Loucy (cell line): ENCODE measurements around the gene OPA3.
A peak's percentile ranks its signal among the peaks of the same experiment; 100 is the strongest.

ENCODE experiments used
- H2AFZ ChIP-seq: fragments of 200-600 bp; sonication (generic); 2 replicates; pipeline ENCODE4 v1.6.0; 2016; ENCODE audit warnings: antibody characterized with exemption, mild to moderate bottlenecking, low read length, moderate library complexity
- H3F3A ChIP-seq: fragments of 200-600 bp; 2 replicates; pipeline ENCODE4 v1.6.0; 2016; ENCODE audit warnings: antibody characterized with exemption, low read depth, mild to moderate bottlenecking
- H3K27me3 ChIP-seq: fragments of 200-600 bp; sonication (generic); 2 replicates; pipeline ENCODE4 v1.6.1; 2014; ENCODE audit warnings: low read length, mild to moderate bottlenecking; ENCODE audit not compliant: insufficient read depth, poor library complexity, severe bottlenecking
- H3K36me3 ChIP-seq: fragments of 200-600 bp; sonication (generic); 2 replicates; pipeline ENCODE4 v1.6.1; 2016; ENCODE audit warnings: low read length; ENCODE audit not compliant: insufficient read depth
- H3K4me1 ChIP-seq: fragments of 200-600 bp; sonication (generic); 2 replicates; pipeline ENCODE4 v1.5.1; 2014; ENCODE audit warnings: low read length, mild to moderate bottlenecking; ENCODE audit not compliant: insufficient read depth, poor library complexity, severe bottlenecking
- H3K4me2 ChIP-seq: fragments of 200-600 bp; sonication (generic); 2 replicates; pipeline ENCODE4 v1.6.0; 2014; ENCODE audit warnings: antibody characterized with exemption, low read length, low read depth, mild to moderate bottlenecking; ENCODE audit not compliant: poor library complexity, severe bottlenecking
- H3K4me3 ChIP-seq: fragments of 200-600 bp; sonication (generic); 2 replicates; pipeline ENCODE4 v1.5.1; 2014; ENCODE audit warnings: low read length, mild to moderate bottlenecking, mixed read lengths; ENCODE audit not compliant: poor library complexity, severe bottlenecking
- H3K79me2 ChIP-seq: fragments of 200-600 bp; sonication (generic); 2 replicates; pipeline ENCODE4 v1.6.1; 2014; ENCODE audit warnings: low read length; ENCODE audit not compliant: insufficient read depth
- H3K9ac ChIP-seq: fragments of 200-600 bp; sonication (generic); 2 replicates; pipeline ENCODE4 v1.6.0; 2014; ENCODE audit warnings: mild to moderate bottlenecking, low read depth, low read length, moderate library complexity; ENCODE audit not compliant: poor library complexity, severe bottlenecking
- H3K9me2 ChIP-seq: fragments of 200-600 bp; sonication (generic); replicated peaks from 2 replicates; pipeline ENCODE4 v1.6.1; 2016; ENCODE audit warnings: low read depth, low read length, mixed read lengths
- H3K9me3 ChIP-seq: fragments of 200-600 bp; sonication (generic); 2 replicates; pipeline ENCODE4 v1.6.1; 2014; ENCODE audit warnings: mild to moderate bottlenecking, antibody characterized with exemption, low read length, low read depth; ENCODE audit not compliant: insufficient read depth
- H4K20me1 ChIP-seq: fragments of 200-600 bp; sonication (generic); 2 replicates; pipeline ENCODE4 v1.6.0; 2014; ENCODE audit warnings: antibody characterized with exemption, low read length, mild to moderate bottlenecking; ENCODE audit not compliant: insufficient read depth, poor library complexity, severe bottlenecking
- EZH2phosphoT487 ChIP-seq: fragments of 200-600 bp; IDR thresholded peaks from 2 replicates; pipeline ENCODE4 v1.6.1; 2018; ENCODE audit warnings: antibody characterized with exemption, mild to moderate bottlenecking, moderate library complexity, borderline replicate concordance
- TF ChIP-seq, protein P1 (sequence below): fragments of 200-600 bp; sonication (generic); conservative IDR thresholded peaks from 2 replicates; pipeline ENCODE4 v1.5.1; 2014; ENCODE audit warnings: mild to moderate bottlenecking, antibody characterized with exemption, low read length

OPA3 gene

DNA sequence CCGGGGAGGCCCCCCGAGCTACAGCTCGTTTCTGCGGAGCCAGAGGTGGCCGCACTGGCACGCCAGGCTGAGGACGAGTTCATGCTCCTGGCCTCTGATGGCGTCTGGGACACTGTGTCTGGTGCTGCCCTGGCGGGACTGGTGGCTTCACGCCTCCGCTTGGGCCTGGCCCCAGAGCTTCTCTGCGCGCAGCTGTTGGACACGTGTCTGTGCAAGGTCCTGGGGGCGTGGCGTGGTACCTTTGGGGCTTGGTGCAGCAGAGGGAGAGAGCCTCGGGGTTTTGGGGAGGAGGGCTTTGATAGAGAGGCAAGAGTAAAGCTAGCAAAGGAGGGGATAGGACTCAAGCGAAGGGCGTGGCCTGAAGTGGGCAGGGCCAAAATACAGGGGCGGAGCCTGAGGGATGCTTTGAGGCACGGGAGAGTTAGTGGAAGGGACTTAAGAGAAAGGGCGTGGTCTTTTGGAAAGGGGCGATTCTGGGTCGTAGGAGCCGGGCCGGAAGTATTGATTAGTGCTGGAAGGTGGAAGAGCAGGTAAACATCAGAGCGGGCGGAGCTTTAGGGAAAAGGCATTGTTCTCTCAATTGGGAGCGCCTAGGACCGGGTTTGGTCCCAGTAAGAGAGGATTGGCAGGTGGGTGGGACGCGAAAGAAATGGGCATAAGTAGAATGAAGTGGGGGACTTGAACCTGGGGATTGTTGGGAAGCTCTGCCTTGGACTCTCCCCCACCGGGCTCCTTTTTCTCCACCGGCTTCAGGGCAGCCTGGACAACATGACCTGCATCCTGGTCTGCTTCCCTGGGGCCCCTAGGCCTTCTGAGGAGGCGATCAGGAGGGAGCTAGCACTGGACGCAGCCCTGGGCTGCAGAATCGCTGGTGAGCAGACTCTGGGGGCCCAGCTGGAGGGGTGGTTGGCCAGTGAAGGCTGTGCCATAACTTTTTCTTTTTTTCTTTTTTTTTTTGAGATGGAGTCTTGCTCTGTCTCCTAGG lies 85.1 kb downstream of the OPA3 start:
- H3K9me3 ChIP-seq, result no peaks in the 10 kb centered on the region
- H3K4me3 ChIP-seq, result no peak overlapping the region
- TF ChIP-seq, protein P1, sequence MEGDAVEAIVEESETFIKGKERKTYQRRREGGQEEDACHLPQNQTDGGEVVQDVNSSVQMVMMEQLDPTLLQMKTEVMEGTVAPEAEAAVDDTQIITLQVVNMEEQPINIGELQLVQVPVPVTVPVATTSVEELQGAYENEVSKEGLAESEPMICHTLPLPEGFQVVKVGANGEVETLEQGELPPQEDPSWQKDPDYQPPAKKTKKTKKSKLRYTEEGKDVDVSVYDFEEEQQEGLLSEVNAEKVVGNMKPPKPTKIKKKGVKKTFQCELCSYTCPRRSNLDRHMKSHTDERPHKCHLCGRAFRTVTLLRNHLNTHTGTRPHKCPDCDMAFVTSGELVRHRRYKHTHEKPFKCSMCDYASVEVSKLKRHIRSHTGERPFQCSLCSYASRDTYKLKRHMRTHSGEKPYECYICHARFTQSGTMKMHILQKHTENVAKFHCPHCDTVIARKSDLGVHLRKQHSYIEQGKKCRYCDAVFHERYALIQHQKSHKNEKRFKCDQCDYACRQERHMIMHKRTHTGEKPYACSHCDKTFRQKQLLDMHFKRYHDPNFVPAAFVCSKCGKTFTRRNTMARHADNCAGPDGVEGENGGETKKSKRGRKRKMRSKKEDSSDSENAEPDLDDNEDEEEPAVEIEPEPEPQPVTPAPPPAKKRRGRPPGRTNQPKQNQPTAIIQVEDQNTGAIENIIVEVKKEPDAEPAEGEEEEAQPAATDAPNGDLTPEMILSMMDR, result no peak
- no peak for TF ChIP-seq EZH2phosphoT487
- H3K79me2 ChIP-seq, result no peaks in the 10 kb centered on the region
- no peaks in the 10 kb centered on the region for H3K36me3 ChIP-seq
- H3K4me1 ChIP-seq, result peaks cover 4% of the 10 kb centered on the region
- H3K9me2 ChIP-seq, result no peaks in the 10 kb centered on the region
- no peak overlapping the region for H3K9ac ChIP-seq
- no peak overlapping the region for H2AFZ ChIP-seq
- no peak overlapping the region for H3K4me2 ChIP-seq
- no peaks in the 10 kb centered on the region for H3F3A ChIP-seq
- peaks cover 7% of the 10 kb centered on the region for H4K20me1 ChIP-seq
- H3K27me3 ChIP-seq, result no peaks in the 10 kb centered on the region

DNA sequence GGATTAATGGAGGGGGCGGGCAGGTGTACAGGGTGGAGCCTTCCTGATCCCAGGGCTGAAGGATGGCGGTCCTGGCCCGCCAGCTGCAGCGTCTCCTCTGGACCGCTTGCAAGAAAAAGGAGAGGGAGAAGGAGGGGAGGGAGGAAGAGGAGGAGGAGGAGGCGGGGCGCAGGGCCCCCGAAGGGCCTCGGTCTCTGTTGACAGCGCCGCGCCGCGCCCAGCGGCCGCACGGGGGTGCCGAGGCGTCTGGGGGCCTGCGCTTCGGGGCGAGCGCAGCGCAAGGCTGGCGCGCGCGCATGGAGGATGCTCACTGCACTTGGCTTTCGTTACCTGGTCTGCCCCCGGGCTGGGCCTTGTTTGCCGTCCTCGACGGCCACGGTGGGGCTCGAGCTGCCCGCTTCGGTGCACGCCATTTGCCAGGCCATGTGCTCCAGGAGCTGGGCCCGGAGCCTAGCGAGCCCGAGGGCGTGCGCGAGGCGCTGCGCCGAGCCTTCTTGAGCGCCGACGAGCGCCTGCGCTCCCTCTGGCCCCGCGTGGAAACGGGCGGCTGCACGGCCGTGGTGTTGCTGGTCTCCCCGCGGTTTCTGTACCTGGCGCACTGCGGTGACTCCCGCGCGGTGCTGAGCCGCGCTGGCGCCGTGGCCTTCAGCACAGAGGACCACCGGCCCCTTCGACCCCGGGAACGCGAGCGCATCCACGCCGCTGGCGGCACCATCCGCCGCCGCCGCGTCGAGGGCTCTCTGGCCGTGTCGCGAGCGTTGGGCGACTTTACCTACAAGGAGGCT lies 86.0 kb downstream of the OPA3 start, which contains the start of gene PPM1N:
Gene PPM1N, plus strand, starts transcription at position 33 of the 785 bp plus-strand sequence. Its CDS starts 30 bp downstream, at position 63.
- H3K27me3 ChIP-seq, result no peaks in the 10 kb centered on the region
- H3K36me3 ChIP-seq, result no peaks in the 10 kb centered on the region
- no peaks in the 10 kb centered on the region for H3K9me2 ChIP-seq
- peak within 1 kb of the TSS; percentile 93 for H3K4me2 ChIP-seq
- H3K9ac ChIP-seq, result peak within 1 kb of the TSS; percentile 71
- peak within 1 kb of the TSS; percentile 79 for H3K4me3 ChIP-seq
- H3F3A ChIP-seq, result no peaks in the 10 kb centered on the region
- peaks cover 7% of the 10 kb centered on the region for H4K20me1 ChIP-seq
- peak within 1 kb of the TSS; percentile 93 for H2AFZ ChIP-seq
- no peaks in the 10 kb centered on the region for H3K9me3 ChIP-seq
- H3K4me1 ChIP-seq, result peaks cover 4% of the 10 kb centered on the region
- TF ChIP-seq, protein P1, result no peak
- no peak for TF ChIP-seq EZH2phosphoT487
- H3K79me2 ChIP-seq, result no peaks in the 10 kb centered on the region

DNA sequence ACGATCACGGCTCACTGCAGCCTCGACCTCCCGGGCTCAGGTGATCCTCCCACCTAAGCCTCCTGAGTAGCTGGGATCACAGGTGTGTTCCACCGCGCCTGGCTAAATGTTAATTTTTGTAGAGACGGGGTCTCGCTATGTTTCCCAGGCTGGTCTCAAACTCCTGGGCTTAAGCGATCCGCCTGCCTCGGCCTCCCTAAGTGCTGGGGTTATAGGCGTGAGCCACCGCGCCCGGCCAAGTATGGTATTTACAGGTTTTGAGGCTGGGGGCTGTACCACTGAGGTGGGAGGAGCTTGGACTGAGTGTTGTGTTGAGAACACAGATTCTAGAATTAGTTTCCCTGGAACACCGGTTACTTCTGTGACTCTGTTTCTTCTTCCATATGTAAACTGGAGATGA lies 86.8 kb downstream of the OPA3 start:
- no peaks in the 10 kb centered on the region for H3K9me3 ChIP-seq
- H3K36me3 ChIP-seq, result no peaks in the 10 kb centered on the region
- H2AFZ ChIP-seq, result no peak overlapping the region
- no peak overlapping the region for H3K4me2 ChIP-seq
- no peaks in the 10 kb centered on the region for H3F3A ChIP-seq
- H3K9ac ChIP-seq, result no peak overlapping the region
- peaks cover 7% of the 10 kb centered on the region for H4K20me1 ChIP-seq
- TF ChIP-seq, protein P1, result no peak
- no peak for TF ChIP-seq EZH2phosphoT487
- H3K27me3 ChIP-seq, result no peaks in the 10 kb centered on the region
- H3K9me2 ChIP-seq, result no peaks in the 10 kb centered on the region
- H3K4me3 ChIP-seq, result no peak overlapping the region
- H3K4me1 ChIP-seq, result peaks cover 4% of the 10 kb centered on the region
- no peaks in the 10 kb centered on the region for H3K79me2 ChIP-seq
